ENCODE measurements around the gene RRM2.
A peak's percentile ranks its signal among the peaks of the same experiment; 100 is the strongest.

The RRM2 gene

DNA sequence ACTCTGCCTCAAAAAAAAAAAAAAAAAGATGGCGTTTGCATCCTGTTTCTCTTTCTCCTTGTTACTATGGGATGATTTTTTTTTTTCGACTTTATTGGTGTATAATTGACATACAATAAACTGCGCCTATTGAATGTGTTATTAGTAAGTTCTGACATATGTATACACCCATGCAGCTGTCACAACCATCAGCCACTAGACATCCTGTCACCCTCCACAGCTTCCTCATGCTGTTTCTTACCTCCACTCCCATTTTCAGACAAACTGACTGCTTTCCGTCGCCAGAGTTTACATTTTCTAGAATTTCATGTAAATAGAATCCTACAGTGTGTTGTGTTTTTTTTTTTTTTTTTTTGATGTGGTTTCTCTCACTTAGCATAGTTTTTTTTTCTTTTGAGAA lies 27.9 kb downstream of the RRM2 start:
- DNase-seq, result no peak

DNA sequence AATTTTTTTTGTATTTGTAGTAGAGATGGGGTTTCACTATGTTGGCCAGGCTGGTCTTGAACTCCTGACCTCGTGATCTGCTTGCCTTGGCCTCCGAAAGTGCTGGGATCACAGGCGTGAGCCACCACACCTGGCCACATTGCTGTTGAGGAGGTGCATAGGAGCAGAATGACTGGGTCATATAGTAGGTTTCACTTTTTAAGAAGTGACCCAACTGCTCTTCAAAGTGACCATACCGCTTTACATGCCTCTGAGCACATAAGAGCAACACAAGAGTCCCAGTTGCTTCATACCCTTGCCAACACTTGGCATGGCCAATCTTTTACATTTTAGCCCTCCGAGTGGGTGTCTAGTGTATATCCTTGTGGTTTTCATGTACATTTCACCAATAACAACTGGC lies 28.9 kb downstream of the RRM2 start:
- no peak for DNase-seq

GRCh38 chr2:10157293-10157692 lies 34.8 kb downstream of the RRM2 start:
- no peak for DNase-seq

GRCh38 chr2:10158681-10159080 lies 36.1 kb downstream of the RRM2 start:
- no peak for DNase-seq

- no peak for DNase-seq
Measured at GRCh38 chr2:10159086-10159485, 36.5 kb downstream of the RRM2 start.

DNA sequence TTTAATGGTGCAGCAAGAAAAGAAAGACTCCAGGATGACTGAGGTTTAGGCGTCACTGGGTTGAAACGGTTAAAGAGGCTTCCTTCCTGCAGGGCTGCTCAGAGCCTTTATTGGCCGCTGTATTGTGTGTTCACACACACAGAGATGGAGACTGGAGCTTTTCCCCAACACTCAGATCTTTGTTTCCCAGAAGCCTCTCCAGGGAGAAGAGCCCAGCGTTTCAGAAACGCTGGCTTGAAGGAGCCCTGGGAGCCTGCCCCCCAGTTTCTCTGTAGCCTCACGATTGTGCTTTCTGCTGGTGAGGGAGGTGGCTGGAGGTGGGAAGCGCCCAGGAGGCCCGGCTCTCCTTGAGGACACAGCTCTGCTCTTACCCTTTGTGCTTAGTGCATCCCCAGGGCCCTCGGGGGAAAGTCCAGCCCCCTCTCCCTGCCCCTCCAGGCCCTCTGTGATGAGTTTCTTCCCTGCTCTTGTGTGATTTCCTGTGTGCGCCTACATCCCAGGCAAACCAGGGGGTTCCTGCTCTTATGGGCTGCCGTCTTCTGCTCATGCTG lies 37.1 kb downstream of the RRM2 start:
- peak in 1 of 56 donors; percentile 48 for DNase-seq

DNA sequence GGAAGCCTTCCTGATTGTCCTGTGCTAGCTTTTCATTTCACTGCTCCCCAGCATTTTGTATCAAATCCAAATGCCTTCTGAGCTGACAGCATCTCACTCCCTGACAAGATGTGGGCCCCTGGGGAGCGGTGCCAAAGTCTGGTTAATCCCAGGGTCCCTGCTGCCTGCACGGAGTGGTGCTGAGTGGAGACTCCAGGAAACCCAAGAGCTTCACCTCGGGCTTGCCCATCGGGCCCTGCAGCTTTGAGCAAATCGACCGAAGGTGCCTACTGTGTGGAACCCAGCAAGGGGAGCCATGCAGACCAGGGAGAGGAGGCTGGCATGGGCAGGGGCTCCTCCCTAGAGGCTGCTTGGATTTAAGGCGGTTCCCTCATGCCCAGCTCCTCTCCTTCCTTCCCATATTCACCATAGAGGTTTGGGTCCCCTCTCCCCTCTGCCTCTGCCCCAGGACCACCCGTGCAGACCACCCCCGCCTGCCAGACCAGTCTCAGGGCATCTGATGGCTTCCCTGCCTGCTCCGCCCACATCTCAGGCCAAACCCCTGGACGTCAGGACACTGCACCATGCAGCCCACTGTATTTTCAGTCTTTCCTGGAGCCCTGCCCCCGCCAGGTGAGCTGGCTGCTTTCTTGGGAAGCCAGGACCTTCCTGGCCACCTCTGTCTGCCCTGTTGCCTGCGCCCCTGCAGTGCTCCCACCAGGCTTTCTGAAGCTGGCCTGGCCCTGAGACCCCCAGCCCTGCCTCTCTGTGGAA lies 37.8 kb downstream of the RRM2 start:
- no peak for DNase-seq

- DNase-seq, result no peak
Measured at GRCh38 chr2:10161206-10161931, 38.8 kb downstream of the RRM2 start.

GRCh38 chr2:10161961-10162441 lies 39.5 kb downstream of the RRM2 start:
- peak in 25 of 56 donors; percentile 20 to 71 (median 38) for DNase-seq

- DNase-seq, result peak in 17 of 56 donors; percentile 14 to 53 (median 35)
Measured at GRCh38 chr2:10162586-10163497, 40.3 kb downstream of the RRM2 start.

DNA sequence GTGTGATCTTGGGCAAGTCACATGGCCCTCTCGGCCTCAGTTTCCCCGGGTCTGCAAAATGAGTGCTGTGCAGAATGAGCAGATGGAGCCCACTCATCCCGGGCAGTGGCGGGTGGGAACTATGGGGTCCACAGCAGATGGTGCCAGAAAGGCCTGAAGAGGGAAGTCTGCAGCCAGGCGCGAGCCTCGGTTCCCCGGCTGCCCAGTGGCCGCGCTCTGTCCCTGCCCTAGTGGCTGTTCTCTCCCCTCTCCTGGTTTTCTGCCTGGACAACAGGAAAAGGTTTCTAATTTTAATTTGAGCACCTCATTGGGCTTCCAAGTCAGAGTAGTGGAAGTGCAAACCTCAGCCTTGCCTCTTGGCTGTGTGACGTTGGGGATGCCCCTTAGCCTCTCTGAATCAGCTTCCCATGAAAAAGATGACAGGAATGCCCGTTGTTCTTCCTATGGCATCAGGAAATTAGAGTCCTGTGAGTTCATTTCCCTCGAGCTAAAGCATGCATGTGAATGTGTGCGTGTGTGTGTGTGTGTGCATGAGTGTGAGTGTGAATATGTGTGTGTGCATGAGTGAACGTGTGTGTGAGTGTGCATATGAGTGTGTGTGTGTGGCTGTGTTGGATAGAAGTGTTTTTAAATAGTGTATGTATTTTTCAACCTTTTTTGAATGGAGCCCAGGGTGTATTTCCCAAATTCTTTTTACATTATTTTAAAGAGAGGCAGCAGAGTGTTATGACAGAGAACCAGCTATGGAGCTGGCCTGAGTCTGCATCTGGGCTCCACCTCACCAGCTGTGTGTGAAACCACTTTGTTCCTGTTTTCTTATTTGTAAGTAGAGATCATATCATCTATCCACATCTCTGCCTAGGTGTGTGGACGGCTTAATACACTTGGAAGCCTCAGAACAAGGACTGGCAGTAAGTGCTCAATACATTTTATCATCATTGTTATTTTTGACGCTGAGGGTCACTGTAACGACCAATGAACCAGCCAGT lies 41.3 kb downstream of the RRM2 start:
- DNase-seq, result no peak

- DNase-seq, result no peak
Measured at GRCh38 chr2:10164601-10165000, 42.1 kb downstream of the RRM2 start.

GRCh38 chr2:10165282-10165681 lies 42.7 kb downstream of the RRM2 start:
- DNase-seq, result no peak

GRCh38 chr2:10165861-10166675 lies 43.5 kb downstream of the RRM2 start:
- DNase-seq, result no peak

- no peak for DNase-seq
Measured at GRCh38 chr2:10166676-10167292, 44.2 kb downstream of the RRM2 start.

GRCh38 chr2:10167316-10167715 lies 44.8 kb downstream of the RRM2 start:
- no peak for DNase-seq

DNA sequence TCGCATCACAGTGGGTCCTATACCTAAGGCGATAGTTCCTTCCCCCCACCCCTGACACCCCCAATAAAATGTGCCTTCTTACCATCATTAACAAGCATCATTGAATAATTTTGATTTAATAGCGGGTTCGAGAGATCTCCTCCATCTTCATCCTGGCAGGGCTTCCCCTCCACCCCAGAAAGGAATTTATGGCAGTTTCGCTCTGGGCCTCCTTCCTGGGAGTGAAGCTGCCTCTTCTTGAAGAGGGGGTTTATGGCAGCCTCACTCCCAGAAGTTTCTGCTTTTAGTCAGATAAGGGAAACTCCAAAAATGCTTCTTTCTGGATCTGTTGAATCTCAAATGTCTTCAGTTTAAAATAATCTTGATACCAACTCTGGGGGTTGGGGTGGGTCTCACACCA lies 45.7 kb downstream of the RRM2 start:
- DNase-seq, result no peak

GRCh38 chr2:10169053-10169578 lies 46.6 kb downstream of the RRM2 start:
- no peak for DNase-seq
